GM21423 (cell line): ENCODE measurements around the gene TMC2.

ENCODE experiments used
- ATAC-seq: cut with Tn5 transposase; IDR thresholded peaks from one replicate; pipeline ENCODE4 v1.9.1; 2021; ENCODE audit warnings: mild to moderate bottlenecking, moderate library complexity; ENCODE audit not compliant: unreplicated experiment

The TMC2 gene

GRCh38 chr20:2564406-2564805, 28.0 kb downstream of the TMC2 start:
- no peak for ATAC-seq

DNA sequence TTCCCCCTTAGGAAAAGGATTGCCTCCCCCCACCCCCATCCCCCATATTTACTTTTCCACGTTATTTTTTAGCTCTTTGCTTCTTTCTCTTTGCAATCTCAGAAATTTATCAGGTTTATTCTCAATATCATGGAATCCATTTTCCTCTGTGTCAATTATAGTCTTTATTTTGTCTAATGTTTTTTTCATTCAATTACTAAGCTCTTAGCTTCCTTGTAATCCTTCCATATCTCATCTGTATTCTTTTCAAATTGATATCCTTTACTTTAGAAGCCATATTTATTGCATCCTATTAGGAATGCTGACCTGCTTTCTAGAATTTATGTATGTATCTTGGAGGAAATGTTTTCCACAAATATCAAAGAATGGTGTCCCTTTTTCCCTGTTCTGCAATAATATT, 39.3 kb downstream of the TMC2 start:
- no peak for ATAC-seq

- ATAC-seq, result no peak
These were observed 39.9 kb downstream of the TMC2 start for GRCh38 chr20:2576317-2576727.

DNA sequence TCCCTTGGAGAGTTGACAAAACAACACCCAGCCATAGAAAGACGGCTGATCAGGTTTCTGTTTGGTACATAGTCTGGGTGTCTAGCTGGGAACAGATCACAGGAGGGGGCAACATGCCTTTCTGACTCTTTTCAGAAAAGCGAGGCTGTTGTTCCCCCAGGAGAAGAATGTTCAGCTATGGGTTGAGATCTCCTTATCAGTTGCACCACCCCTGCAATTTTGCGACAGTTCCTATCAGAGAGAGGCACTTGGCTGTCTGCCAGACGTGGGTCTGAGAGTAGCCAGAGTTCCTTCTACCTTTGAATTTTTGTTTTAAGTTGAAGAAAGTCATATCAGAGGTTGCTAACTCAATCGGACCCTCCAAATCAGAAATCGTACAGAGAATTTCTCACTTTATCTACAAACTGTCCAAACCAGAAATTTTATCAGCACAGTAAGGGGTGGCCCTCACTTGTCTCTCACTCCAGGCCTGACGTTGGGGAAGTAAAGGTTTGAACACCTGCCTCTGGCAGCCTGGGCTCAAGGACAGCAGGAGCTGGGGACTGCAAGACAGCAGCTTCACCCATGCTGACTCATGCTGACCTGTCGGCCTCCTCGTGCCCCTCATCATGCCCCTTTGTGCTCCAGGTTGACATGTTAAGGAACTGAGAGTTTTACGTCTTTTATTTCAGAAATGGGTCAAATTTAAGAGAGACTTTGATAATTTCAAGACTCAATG, 42.3 kb downstream of the TMC2 start:
- no peak for ATAC-seq

DNA sequence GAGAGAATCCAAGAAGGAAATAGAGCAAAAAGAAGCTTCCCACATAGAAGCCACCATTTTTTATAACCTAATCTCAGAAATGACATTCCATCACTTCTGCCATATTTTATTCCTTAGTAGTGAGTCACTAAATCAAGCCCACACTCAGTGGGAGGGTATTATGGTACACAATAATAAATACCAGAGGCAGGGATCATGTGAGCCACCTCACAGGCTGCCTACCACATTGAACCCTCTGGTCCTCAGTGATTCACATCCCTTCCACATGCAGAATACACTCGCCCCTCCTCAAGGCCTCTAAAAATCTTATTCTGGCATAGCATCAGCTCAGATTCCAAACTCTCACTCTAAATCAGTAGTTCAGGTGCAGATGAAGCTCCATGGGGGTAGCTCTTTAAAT, 49.4 kb downstream of the TMC2 start:
- no peak for ATAC-seq

DNA sequence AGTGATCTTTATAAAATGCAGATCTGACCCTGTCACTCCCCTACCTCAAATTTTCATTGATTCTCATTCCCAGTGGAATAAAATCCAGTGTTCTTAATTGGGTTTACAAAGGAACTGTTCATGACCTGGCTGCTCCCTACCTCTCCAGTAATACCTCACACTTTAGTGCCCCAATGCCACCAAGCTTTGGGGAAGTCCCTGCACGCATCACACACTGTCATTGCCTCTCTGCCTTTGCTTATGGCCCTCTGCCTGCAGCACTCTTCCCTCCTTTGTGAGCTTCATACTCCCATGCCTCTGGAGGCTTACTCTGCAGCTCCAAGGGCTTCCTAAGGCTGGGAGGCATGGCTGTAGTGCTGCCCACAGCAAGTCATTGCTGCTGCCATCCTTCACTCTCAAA, 57.4 kb downstream of the TMC2 start:
- ATAC-seq, result no peak

DNA sequence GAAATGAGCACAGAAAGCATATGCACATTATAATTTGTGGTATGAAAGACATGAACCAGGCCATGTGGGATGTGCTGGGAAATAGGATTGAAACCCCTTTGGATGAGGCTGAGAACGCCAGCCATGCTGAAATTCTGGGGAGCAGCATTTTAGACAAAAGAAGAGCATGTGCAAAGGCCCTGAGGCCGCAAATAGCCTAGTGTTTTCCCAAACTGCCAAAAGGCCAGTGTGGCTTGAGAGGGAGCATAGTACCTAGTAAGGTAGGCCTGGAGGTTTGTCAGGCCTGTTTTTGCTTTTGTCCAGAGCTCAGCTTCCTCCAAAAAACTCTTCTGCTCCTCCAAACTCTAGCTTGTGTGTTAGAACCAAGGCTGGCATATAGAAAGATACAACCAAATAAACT, 58.7 kb downstream of the TMC2 start:
- ATAC-seq, result no peak

- ATAC-seq, result no peak
These were observed 60.4 kb downstream of the TMC2 start for GRCh38 chr20:2596673-2597279.

GRCh38 chr20:2599288-2600006, 63.1 kb downstream of the TMC2 start:
- no peak for ATAC-seq

DNA sequence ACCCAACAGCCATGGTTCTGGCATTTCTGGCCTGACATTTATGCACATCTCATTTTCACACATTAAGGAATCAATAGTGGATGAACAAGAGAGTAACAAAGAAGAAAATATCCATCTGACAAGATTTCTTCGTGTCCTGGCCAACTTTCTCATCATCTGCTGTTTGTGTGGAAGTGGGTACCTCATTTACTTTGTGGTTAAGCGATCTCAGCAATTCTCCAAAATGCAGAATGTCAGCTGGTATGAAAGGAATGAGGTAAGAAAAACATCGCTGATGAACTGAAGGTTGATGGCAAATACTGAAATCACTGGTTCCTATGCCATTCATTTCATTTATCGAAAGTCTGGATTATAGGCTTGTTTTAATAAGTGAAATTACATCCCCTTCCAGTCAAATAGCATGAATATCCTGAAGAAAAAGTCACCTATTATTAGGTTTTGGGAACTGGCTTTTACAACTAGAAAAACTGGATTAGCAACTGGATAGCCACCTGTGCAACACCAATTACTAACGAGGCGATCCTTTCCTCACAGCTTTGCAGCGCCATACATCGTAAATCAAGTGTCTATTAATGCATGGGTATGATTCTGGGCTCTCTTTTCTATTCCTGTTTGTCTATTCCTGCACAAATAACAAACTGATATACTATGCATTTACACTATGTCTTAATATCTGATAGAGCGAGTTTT, 65.8 kb downstream of the TMC2 start:
- no peak for ATAC-seq

GRCh38 chr20:2602746-2603145, 66.4 kb downstream of the TMC2 start:
- ATAC-seq, result no peak

DNA sequence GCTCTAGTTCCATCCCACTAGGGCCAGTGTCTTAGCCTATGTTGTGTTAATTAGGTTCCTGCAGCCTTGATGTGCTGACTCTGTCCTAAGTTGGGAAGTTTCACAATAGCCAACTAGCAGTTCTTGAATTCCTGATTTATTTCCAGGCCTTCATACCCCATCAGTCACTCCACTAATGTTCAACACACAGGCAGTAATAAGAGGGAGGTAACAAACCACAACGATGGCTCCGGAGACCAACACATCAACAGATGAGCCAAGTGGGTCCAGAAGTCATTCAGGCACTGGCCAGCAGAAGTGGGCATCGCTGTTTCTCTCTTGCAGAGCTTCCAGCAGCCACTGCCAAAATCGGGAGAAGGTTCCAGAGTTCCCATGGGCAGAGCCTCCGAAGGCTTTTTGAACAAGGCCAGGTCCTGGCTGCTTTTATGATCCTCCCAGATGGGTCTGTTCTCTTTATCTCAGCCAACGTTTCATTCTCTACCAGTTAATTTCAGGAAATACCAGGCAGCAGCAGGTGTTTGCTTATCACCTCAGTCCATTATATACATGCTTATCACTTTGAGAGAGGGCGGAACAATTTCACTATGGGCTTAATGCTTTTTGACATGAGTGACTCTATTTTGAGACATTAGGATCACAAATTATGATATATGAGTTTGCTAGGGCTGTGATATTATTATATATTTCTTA, 67.6 kb downstream of the TMC2 start:
- ATAC-seq, result no peak

DNA sequence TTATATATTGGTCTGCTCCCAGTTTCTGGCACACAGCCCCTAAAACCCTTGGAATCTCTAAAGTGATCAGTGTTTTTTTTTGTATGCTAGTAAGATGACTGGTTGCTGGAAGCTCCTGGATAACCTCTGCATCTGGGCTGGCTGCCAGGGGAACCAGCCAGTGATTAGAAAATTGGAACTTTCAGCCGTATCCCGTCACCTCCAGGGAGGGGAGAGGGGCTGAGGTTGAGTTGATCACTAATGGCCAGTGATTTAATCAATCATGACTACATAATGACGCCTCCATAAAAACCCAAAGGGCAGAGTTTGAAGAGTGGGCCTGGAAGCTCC, 68.1 kb downstream of the TMC2 start:
- no peak for ATAC-seq

- ATAC-seq, result no peak
These were observed 70.2 kb downstream of the TMC2 start for GRCh38 chr20:2606507-2607006.

GRCh38 chr20:2610326-2610725, 74.0 kb downstream of the TMC2 start:
- ATAC-seq, result no peak

DNA sequence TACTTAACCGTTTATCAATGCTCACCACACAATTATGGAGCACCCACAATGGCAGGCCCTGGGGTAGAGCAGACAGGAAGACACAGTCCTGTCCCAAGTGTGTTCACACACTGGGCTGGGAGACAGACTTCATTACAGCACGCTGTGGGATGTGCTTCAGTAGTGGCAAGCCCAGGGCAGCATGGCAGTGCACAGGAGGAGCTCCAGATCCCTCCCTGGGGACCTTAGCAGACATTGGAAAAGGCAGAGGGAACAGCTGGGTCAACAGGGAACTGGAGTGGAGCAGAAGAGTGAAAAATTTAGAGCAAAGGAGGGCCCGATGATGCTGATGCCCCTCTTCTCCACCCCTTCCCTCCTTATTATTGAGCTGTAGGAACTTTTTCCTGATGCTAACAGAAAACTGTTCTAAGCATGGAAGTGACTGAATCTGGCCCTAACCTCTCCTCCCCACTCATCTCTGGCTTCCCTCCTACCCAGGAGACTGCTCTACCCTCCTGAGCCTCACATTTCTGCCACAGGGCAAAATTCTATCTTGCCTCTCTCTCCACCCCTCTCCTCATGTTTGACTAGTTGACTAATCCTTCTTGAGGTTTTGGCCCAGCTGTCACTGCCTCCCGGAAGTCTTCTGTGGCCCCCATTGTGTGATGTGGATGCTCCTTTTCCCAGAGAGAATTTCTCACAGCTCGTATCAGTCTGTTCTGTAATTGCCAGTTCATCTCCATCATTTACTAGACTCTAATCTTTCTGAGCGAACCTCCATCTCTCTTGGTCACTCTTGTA, 74.8 kb downstream of the TMC2 start:
- ATAC-seq, result no peak

DNA sequence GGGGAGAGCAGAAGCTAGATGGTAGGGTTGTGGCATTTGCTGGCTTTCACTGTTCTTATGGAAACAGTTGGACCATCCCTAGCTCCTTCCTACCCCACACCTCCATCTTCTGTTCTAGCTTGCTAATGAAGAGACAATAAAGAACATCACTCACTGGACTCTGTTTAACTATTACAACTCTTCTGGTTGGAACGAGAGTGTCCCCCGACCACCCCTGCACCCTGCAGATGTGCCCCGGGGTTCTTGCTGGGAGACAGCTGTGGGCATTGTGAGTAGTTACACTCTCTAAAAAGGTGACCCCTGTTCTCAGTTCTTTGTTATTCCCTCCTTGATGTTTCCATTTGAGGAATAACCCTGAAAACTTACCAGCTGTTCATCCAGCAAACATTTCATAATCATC, 75.7 kb downstream of the TMC2 start:
- no peak for ATAC-seq

DNA sequence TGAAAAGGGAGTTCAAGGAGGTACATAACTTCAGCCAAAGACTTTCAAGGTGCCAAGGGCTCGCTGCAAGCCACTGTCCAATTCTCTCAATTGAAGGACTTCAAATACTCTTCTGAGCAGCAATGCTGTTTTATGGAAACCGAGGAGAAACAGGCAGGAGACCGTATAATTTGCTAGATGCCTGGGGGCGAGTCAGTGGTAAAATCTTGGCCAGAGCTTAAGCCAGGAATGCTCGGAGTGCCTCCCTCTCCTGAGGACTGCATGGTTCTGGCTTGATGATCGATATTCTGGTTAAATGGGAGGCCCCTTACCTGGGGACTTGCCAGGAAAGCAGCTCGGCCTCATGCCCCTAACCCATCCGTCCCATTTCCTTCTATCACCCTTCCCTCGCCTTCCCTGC, 80.3 kb downstream of the TMC2 start:
- ATAC-seq, result no peak

- no peak for ATAC-seq
These were observed 80.8 kb downstream of the TMC2 start for GRCh38 chr20:2617099-2617714.

DNA sequence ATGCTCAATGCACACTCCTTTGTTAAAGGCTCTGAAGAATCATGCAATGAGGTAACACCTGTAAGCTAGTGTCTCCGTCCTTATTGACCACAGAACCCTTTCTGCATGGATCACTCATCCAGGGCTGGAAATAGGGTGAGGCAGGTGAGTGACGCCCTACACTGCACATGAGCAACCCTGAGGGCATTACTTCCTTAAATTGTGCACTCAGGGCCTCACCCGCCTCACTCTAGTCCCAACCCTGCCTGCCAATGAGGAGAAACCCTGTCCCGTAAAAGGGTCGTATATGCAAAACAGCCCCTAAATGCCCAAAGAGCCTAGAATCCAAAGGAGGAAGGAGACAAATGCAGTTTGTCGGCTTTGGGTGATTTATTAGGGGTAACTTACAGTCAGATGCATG, 82.4 kb downstream of the TMC2 start:
- ATAC-seq, result no peak
